ACC112 (cell line): ENCODE data around the gene AOPEP.

Experiments
- H2AFZ ChIP-seq: fragments of 200-600 bp; sonication (generic); one replicate; pipeline ENCODE4 v1.6.0; 2017; ENCODE audit warnings: antibody characterized with exemption, low read length; ENCODE audit not compliant: unreplicated experiment
- H3K27ac ChIP-seq: fragments of 200-600 bp; sonication (generic); 2 replicates; pipeline ENCODE4 v1.5.1; 2014; ENCODE audit warnings: low read depth, mild to moderate bottlenecking, antibody characterized with exemption, low read length, moderate library complexity
- H3K27me3 ChIP-seq: fragments of 200-600 bp; sonication (generic); 2 replicates; pipeline ENCODE4 v1.6.1; 2014; ENCODE audit warnings: mild to moderate bottlenecking, antibody characterized with exemption, low read length, moderate library complexity, mixed read lengths; ENCODE audit not compliant: insufficient read depth
- H3K36me3 ChIP-seq: fragments of 200-600 bp; sonication (generic); 2 replicates; pipeline ENCODE4 v1.6.1; 2016; ENCODE audit warnings: mild to moderate bottlenecking, antibody characterized with exemption, low read length, moderate library complexity, mixed read lengths; ENCODE audit not compliant: insufficient read depth
- H3K4me1 ChIP-seq: fragments of 200-600 bp; sonication (generic); one replicate; pipeline ENCODE4 v1.6.1; 2016; ENCODE audit warnings: low read length, mixed read lengths; ENCODE audit not compliant: insufficient read depth, unreplicated experiment, control insufficient read depth
- H3K4me3 ChIP-seq: fragments of 200-600 bp; sonication (generic); 2 replicates; pipeline ENCODE4 v1.5.1; 2014; ENCODE audit warnings: mild to moderate bottlenecking, low read depth, low read length
- H3K79me2 ChIP-seq: fragments of 200-600 bp; sonication (generic); one replicate; pipeline ENCODE4 v1.6.0; 2016; ENCODE audit warnings: low read length; ENCODE audit not compliant: control insufficient read depth, unreplicated experiment, insufficient read depth

Gene AOPEP

GRCh38 chr9:95092262-95093072 is 366.0 kb downstream of the AOPEP start:
- Histone ChIP-seq H3K27me3 (no peaks in the 10 kb centered on the region), H3K79me2 (no peaks in the 10 kb centered on the region), H2AFZ (no peak overlapping the region), H3K36me3 (no peaks in the 10 kb centered on the region), H3K27ac (peak overlapping the region; percentile 81), H3K4me3 (peak overlapping the region; percentile 18; the same call in 1 of the 2 replicates), H3K4me1 (peaks cover 45% of the 10 kb centered on the region)

- no peaks in the 10 kb centered on the region for H3K36me3 ChIP-seq
- H3K4me1 ChIP-seq = peaks cover 43% of the 10 kb centered on the region
- H3K79me2 ChIP-seq = no peaks in the 10 kb centered on the region
- no peaks in the 10 kb centered on the region for H3K27me3 ChIP-seq
- peak overlapping the region; percentile 81; the same call in 1 of the 2 replicates for H3K27ac ChIP-seq
- no peak overlapping the region for H2AFZ ChIP-seq
- no peak overlapping the region for H3K4me3 ChIP-seq
Observed at GRCh38 chr9:95093586-95093985, 367.1 kb downstream of the AOPEP start.

GRCh38 chr9:95094002-95094401 is 367.5 kb downstream of the AOPEP start:
- no peaks in the 10 kb centered on the region for H3K79me2 ChIP-seq
- no peaks in the 10 kb centered on the region for H3K36me3 ChIP-seq
- peaks cover 40% of the 10 kb centered on the region for H3K4me1 ChIP-seq
- no peaks in the 10 kb centered on the region for H3K27me3 ChIP-seq
- H3K4me3 ChIP-seq = no peak overlapping the region
- H3K27ac ChIP-seq = no peak overlapping the region
- no peak overlapping the region for H2AFZ ChIP-seq

GRCh38 chr9:95095641-95096355 is 369.3 kb downstream of the AOPEP start:
- no peaks in the 10 kb centered on the region for H3K79me2 ChIP-seq
- no peaks in the 10 kb centered on the region for H3K27me3 ChIP-seq
- no peak overlapping the region for H3K4me3 ChIP-seq
- no peak overlapping the region for H2AFZ ChIP-seq
- no peaks in the 10 kb centered on the region for H3K36me3 ChIP-seq
- H3K27ac ChIP-seq = no peak overlapping the region
- H3K4me1 ChIP-seq = peaks cover 32% of the 10 kb centered on the region

- no peak overlapping the region for H2AFZ ChIP-seq
- H3K36me3 ChIP-seq = no peaks in the 10 kb centered on the region
- H3K4me1 ChIP-seq = peaks cover 27% of the 10 kb centered on the region
- no peaks in the 10 kb centered on the region for H3K27me3 ChIP-seq
- no peak overlapping the region for H3K4me3 ChIP-seq
- no peak overlapping the region for H3K27ac ChIP-seq
- H3K79me2 ChIP-seq = no peaks in the 10 kb centered on the region
Observed at GRCh38 chr9:95096381-95096780, 369.9 kb downstream of the AOPEP start.

- Histone ChIP-seq H3K27me3 (no peaks in the 10 kb centered on the region), H3K36me3 (no peaks in the 10 kb centered on the region), H3K4me1 (peaks cover 22% of the 10 kb centered on the region), H3K79me2 (no peaks in the 10 kb centered on the region), H3K4me3 (no peak overlapping the region), H2AFZ (no peak overlapping the region), H3K27ac (no peak overlapping the region)
Observed at GRCh38 chr9:95096807-95097206, 370.3 kb downstream of the AOPEP start.

GRCh38 chr9:95097279-95097678 is 370.8 kb downstream of the AOPEP start:
- no peaks in the 10 kb centered on the region for H3K79me2 ChIP-seq
- H3K27me3 ChIP-seq = no peaks in the 10 kb centered on the region
- H3K36me3 ChIP-seq = no peaks in the 10 kb centered on the region
- peaks cover 18% of the 10 kb centered on the region for H3K4me1 ChIP-seq
- no peak overlapping the region for H3K27ac ChIP-seq
- no peak overlapping the region for H2AFZ ChIP-seq
- H3K4me3 ChIP-seq = no peak overlapping the region

- H2AFZ ChIP-seq = no peak overlapping the region
- H3K79me2 ChIP-seq = no peaks in the 10 kb centered on the region
- no peaks in the 10 kb centered on the region for H3K36me3 ChIP-seq
- no peaks in the 10 kb centered on the region for H3K27me3 ChIP-seq
- H3K4me1 ChIP-seq = peaks cover 6% of the 10 kb centered on the region
- H3K4me3 ChIP-seq = no peak overlapping the region
- no peak overlapping the region for H3K27ac ChIP-seq
Observed at GRCh38 chr9:95098391-95098921, 372.0 kb downstream of the AOPEP start.

- Histone ChIP-seq H3K4me3 (no peak overlapping the region), H3K36me3 (no peaks in the 10 kb centered on the region), H3K79me2 (no peaks in the 10 kb centered on the region), H3K27ac (no peak overlapping the region), H3K27me3 (no peaks in the 10 kb centered on the region), H3K4me1 (no peaks in the 10 kb centered on the region), H2AFZ (no peak overlapping the region)
Observed at GRCh38 chr9:95099321-95100070, 373.0 kb downstream of the AOPEP start.

GRCh38 chr9:95100071-95100627 is 373.6 kb downstream of the AOPEP start:
- Histone ChIP-seq H2AFZ (no peak overlapping the region), H3K4me1 (no peaks in the 10 kb centered on the region), H3K79me2 (no peaks in the 10 kb centered on the region), H3K27me3 (no peaks in the 10 kb centered on the region), H3K27ac (no peak overlapping the region), H3K36me3 (no peaks in the 10 kb centered on the region), H3K4me3 (no peak overlapping the region)
